ENCODE results near the gene ENTPD8. TPM values are rescaled to one million over a fixed set of nuclear protein-coding genes. Genes with fewer than 3 reads are reported as not detected.

ENTPD8 gene
- total and polyA plus RNA-seq, 10 of the 15 experiments (the other 5 are each of a cell fraction or from before 2014, with no cell fraction given) = not detected

- TF ChIP-seq MYC (IDR thresholded peaks at IDR 0.05; ENCODE audit: insufficient read depth, insufficient read length, insufficient replicate concordance, low read length, severe bottlenecking) = no peak
- TF ChIP-seq PAX8 (IDR thresholded peaks at IDR 0.05) = no peak
- no peak for TF ChIP-seq SP1 (IDR thresholded peaks at IDR 0.05; ENCODE audit: low read depth, low read length)
- TF ChIP-seq SIN3A (IDR thresholded peaks at IDR 0.05; ENCODE audit: low read depth, low read length) = no peak
- TF ChIP-seq SMAD1 (IDR thresholded peaks at IDR 0.05; ENCODE audit: low read depth, partially characterized antibody) = no peak
- no peak for TF ChIP-seq SKIL (IDR thresholded peaks at IDR 0.05; ENCODE audit: low read depth, poor library complexity, severe bottlenecking)
Observed at GRCh38 chr9:137439158-137439714, 1.9 kb downstream of the ENTPD8 start (continued).

GRCh38 chr9:137438591-137439157 is 2.5 kb downstream of the ENTPD8 start:
- ATAC-seq (no peak), DNase-seq (ENCODE audit: low read depth, low spot score) (no peak), FAIRE-seq (no peak)
- TF ChIP-seq RBBP5 (conservative IDR thresholded peaks at IDR 0.05) = no peak
- Histone ChIP-seq H3K79me2 (ENCODE audit: control insufficient read depth, insufficient read depth, low read length) (no peaks in the 10 kb centered on the region), H3K36me3 (ENCODE audit: control insufficient read depth in 2 of 2, insufficient read depth in 2 of 2, low read length in 1 of 2) (no peaks in the 10 kb centered on the region), H3K4me3 (no peak overlapping the region), H3K9ac (ENCODE audit: control insufficient read depth, insufficient read depth, low read length) (no peak overlapping the region), H3K27me3 (replicated peaks in 1 of 2; ENCODE audit: control insufficient read depth in 2 of 2, insufficient read depth in 2 of 2, low read length in 1 of 2) (no peaks in the 10 kb centered on the region), H3K9me3 (replicated peaks; ENCODE audit: control insufficient read depth, insufficient read depth, low read length) (no peaks in the 10 kb centered on the region), H3K4me1 (ENCODE audit: control insufficient read depth, insufficient read depth, low read length) (no peaks in the 10 kb centered on the region), H2AFZ (ENCODE audit: control insufficient read depth, low read depth, low read length) (no peak overlapping the region), H4K20me1 (ENCODE audit: control insufficient read depth, insufficient read depth) (no peaks in the 10 kb centered on the region), H3K27ac (ENCODE audit: control insufficient read depth, insufficient read depth) (no peak overlapping the region), H3K4me2 (ENCODE audit: control insufficient read depth, insufficient read depth) (no peak overlapping the region)
- POLR2A ChIA-PET = no interaction called here
- no TSS peak for BruUV-seq (replicated peaks)
- 39% methylated on average over 22 of the region's 22 CpGs for WGBS (ENCODE audit: insufficient coverage, insufficient replicate concordance, low lambda C conversion rate, missing lambda C conversion rate)
- in situ Hi-C loops (cut with MboI) (no loop called here), intact Hi-C loops (cut with micrococcal nuclease; ENCODE audit: unreplicated experiment) (no loop called here)
- SMC1A ChIA-PET (ENCODE audit: uncharacterized antibody, unreplicated experiment) = no interaction called here
- RAD21 ChIA-PET (ENCODE audit: unreplicated experiment) = no interaction called here
- CTCF ChIA-PET = no interaction called here
